HCT116 (cell line): ENCODE measurements around the gene FRMD4A.

Experiments used
- CEBPB ChIP-seq: IDR thresholded peaks from 2 replicates; pipeline ENCODE4 v1.6.1; 2012; ENCODE audit warnings: low read depth
- CTCF ChIP-seq, 3 experiments: fragments of 200-600 bp in 1 of 3; sonication (generic) in 1 of 3; IDR thresholded peaks in 2 of 3; conservative IDR thresholded peaks in 1 of 3; 2 replicates each; pipeline ENCODE4 v1.5.1; 2012 to 2017; ENCODE audit warnings: low read depth in 2 of 3, low read length in 2 of 3, antibody characterized with exemption in 1 of 3, borderline replicate concordance in 1 of 3, control low read depth in 1 of 3, mild to moderate bottlenecking in 1 of 3, mixed read lengths in 1 of 3, mixed run types in 1 of 3, moderate library complexity in 1 of 3; ENCODE audit not compliant: insufficient read depth in 1 of 3
- EGR1 ChIP-seq: IDR thresholded peaks from 2 replicates; pipeline ENCODE4 v1.6.1; 2012; ENCODE audit warnings: low read depth
- EZH2 ChIP-seq: fragments of 200-600 bp; sonication (generic); IDR thresholded peaks from 2 replicates; pipeline ENCODE4 v1.6.1; 2017; ENCODE audit warnings: antibody characterized with exemption, mixed run types
- EZH2phosphoT487 ChIP-seq: fragments of 200-600 bp; IDR thresholded peaks from 2 replicates; pipeline ENCODE4 v1.6.1; 2018; ENCODE audit warnings: antibody characterized with exemption, borderline replicate concordance
- JUND ChIP-seq: IDR thresholded peaks from 2 replicates; pipeline ENCODE4 v1.6.1; 2012
- POLR2A ChIP-seq: IDR thresholded peaks from 2 replicates; pipeline ENCODE4 v1.7.0; 2011; ENCODE audit warnings: borderline replicate concordance; ENCODE audit not compliant: insufficient read depth, insufficient read length; ENCODE audit errors: extremely low read depth
- POLR2AphosphoS5 ChIP-seq: IDR thresholded peaks from 2 replicates; pipeline ENCODE4 v1.6.1; 2011; ENCODE audit warnings: mild to moderate bottlenecking, low read depth, low read length, moderate library complexity
- RAD21 ChIP-seq: IDR thresholded peaks from 2 replicates; pipeline ENCODE4 v1.6.1; 2012; ENCODE audit warnings: low read depth, mild to moderate bottlenecking
- REST ChIP-seq: IDR thresholded peaks from 2 replicates; pipeline ENCODE4 v1.6.1; 2012; ENCODE audit warnings: low read depth
- SIN3A ChIP-seq: IDR thresholded peaks from 2 replicates; pipeline ENCODE4 v1.6.1; 2012; ENCODE audit warnings: low read depth
- SP1 ChIP-seq: IDR thresholded peaks from 2 replicates; pipeline ENCODE4 v1.6.1; 2012; ENCODE audit warnings: low read depth
- TCF7L2 ChIP-seq: IDR thresholded peaks from 2 replicates; pipeline ENCODE4 v1.7.0; 2011; ENCODE audit warnings: borderline replicate concordance, inconsistent platforms; ENCODE audit not compliant: insufficient read depth, insufficient read length; ENCODE audit errors: extremely low read depth

GRCh38 chr10:14345262-14345661 lies 14.5 kb upstream of the FRMD4A start:
- TF ChIP-seq POLR2A (no peak), CTCF (IDR thresholded peaks at IDR 0.05 in 2 of 3, conservative IDR thresholded peaks at IDR 0.05 in 1 of 3; ENCODE audit: borderline replicate concordance in 1 of 3, insufficient read depth in 1 of 3, low read depth in 2 of 3, low read length in 2 of 3) (no peak), CEBPB (no peak), SIN3A (no peak), EZH2 (no peak), POLR2AphosphoS5 (no peak), REST (no peak), EZH2phosphoT487 (no peak), RAD21 (no peak), EGR1 (no peak), SP1 (no peak), JUND (no peak), TCF7L2 (no peak)
